Umbilical cord (tissue), 2 donors: ENCODE results near the gene SPI1. TPM values are rescaled to one million over a fixed set of nuclear protein-coding genes. Genes with fewer than 3 reads are reported as not detected.

Experiments
- DNase-seq: peaks from one replicate; pipeline ENCODE4 v3.0.0-alpha.2; 2015; ENCODE audit warnings: low spot score
- total RNA-seq: library from RNA; depleted of rRNA; stranded (reverse); fragments of >200 nt; gene quantifications from one replicate; pipeline ENCODE4 v1.2.3, GENCODE V29; 2014; ENCODE audit warnings: low replicate concordance; ENCODE audit not compliant: insufficient read depth

The SPI1 gene
- total RNA-seq, 1 donor from 2014 or later: 8.2 TPM

DNA sequence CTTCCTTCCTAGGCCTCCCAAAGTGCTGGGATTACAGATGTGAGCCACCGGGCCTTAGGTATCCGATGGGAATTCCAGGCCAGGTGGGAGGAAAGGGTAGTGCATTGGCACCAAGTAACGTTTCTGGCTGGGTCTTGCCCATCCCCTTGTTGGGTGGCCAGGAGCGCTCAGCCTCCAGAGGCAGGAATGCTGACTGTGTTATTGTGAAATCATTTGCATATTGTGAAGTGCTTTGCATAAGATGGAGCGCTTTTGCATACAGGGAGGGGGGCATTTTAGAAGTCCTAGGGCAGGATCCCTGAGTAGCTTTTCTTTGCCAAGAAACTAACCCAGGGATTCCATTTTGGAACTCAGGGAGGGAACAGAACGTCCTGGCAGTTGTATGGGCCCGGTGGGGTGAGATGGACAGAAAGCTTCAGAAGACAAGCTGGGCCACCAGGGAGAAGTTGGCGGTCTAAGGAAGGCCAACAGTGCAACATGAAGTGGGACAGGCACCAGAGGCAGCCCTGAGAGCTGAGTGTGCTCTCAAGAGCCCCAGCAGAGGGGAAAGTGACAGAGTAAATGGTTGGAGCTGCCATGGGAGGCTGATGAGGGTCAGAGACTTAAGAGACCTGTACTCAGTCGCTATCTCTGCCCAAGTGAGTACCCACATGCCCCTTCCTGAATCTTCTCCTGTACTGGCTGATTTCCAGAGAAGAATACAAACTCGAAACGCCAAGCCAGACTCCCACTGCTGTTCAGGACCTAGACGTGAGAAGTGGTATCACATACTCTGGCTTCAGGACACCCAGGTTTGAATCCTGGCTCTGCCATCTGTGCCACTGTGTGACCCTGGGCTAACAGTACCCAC, 28.8 kb upstream of the SPI1 start:
- DNase-seq: no peak

DNA sequence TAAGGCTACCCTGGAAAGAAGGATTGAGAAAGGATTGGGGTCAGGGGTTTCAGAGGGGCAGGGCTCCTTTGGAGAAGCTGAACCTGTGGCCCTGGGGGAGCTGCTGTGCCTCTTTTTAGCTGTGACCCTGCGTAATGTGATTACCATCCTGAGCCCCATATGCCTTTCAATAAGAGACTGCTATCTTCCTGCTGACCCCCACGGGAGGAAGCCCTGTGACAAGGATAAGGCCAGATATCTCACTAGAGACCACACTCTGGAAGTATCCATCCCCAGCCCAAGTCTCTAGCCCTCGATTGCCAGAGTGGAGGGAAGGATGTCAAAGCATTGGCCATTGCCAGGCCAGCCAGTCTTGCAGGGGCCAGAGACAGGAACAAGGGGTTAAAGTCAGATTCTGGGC, 25.2 kb upstream of the SPI1 start:
- no peak for DNase-seq

DNA sequence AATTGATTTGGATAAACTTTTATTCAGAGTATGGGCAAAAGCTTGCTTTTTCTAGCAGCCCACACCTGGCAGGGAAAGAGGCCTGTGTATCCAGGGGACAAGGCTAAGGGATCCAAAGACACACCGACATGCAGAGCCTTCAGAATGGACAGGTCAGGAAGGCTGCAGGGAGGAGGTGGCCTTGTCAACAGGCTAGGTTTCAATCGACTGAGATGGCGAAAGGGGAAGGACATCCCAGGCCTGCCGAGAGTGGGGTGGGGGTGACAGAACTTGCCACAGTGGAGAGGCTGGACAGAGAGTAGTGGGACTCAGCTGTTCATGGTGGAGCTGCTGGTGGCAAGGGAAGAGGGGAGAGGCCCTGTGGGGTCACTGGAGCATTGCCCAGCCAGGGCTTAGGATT, 24.8 kb upstream of the SPI1 start:
- no peak for DNase-seq

- DNase-seq: peak; percentile 47
Observed at GRCh38 chr11:47400768-47401279, 22.5 kb upstream of the SPI1 start.

DNA sequence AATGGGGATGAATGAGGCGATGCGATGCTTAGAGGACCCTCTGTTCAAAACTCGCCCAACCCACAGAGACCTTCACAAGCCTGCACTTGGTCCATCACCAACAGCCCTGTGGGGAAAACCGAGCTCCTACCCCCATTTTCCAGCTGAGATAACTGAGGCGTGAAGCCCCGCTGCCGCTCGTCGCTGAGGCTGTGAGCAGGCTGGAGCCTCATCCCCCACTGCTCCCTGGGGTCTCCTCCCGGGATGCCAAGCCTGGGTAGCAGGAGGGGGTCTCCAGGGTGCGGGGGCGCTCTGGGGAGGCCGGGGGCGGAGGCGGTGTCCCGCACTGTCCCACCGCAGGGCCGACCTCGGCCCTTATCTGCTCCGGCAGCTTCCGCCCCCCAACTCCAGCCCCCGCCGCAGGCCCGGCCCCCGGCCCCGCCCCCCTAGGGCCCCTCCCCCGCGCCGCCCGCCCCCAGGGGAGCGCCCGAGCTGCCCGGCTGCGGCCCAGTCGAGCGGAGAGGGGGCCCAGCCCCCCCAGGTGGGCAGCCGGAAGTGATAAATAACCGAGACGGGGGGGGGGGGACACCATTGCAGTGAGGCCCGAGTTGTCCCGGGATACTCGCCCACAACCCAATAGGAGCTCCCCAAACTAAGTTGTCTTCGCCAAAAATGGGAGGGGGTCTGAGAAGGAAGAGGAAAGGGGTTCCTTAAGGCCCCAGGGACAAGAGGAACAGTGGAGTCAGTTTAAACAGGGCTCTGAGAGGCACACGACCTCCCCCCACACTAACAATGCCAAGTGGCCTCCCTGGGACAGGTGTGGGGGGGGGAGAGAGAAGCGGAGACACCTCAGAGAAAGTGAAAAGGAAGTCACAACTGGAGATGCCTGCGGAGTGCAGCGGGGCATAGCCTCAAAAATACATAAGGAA, 21.8 kb upstream of the SPI1 start:
- peak; percentile 39 for DNase-seq

DNA sequence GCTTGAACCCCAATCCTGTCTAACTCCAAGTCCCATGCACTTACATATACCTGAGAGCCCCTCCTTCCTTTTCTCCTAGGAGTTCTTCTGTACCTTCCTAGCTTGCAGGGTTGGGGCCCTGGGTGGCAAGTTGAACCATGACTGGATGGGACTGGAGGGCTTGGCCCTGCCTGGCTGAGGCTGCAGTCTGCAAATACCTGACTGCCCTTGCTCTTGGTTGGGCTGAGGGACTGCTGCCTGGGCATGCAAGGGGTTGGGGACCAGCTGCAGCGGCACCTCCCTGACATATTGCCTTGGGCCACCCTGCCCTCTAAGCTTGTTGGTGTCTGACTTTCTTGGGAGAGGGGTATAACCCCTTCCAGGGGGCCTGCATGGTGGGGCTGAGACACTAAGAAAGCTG, 20.2 kb upstream of the SPI1 start:
- no peak for DNase-seq

- DNase-seq: no peak
Observed at GRCh38 chr11:47398011-47398410, 19.7 kb upstream of the SPI1 start.

DNA sequence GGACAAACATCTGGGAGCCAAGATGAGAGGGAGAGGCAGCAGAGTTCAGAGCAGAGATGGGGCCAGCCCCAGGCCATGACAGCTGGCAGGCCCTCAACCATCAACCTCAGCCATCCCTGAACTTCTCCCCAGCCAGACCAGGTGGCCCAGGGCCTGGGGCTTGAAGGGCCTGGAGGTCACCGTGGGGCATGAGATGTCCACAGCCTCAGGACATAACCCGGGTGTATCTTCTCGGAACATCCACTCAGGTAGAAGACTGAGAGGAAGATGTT, 17.6 kb upstream of the SPI1 start:
- no peak for DNase-seq

DNA sequence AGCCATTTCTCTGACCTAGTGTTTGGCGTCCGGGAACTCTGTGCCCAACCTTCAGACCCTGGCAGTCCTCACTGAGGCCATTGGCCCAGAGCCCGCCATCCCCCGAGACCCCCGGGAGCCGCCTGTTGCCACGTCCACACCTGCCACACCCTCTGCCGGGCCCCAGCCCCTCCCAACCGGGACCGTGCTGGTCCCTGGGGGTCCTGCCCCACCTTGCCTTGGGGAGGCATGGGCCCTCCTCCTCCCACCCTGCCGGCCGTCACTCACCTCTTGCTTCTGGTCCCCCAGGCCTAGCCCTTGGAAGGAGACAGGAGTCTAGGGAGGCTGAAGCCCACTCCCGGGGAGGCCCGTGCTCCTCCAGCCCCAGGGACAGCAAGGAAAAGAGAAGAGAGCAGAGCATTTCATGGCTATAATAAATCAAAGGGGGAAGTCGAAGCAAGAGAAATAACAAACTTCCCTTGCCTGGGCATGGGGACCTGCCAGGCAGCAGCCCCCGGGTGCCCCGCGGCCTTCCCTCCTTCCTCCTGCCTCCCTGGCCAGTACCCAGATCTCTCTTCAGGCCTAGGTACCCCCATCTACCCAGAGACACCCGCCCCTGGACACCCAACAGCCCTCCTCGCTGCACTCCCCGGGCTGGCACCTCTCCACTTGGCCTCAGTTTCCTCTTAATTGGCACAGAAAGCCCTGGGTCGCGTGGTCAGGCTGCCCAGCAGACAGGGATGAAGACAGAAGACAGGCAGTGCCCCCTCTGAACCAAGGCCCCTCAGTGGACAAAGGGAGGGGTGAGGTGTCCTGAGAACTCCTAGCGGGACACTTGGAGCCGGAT, 17.1 kb upstream of the SPI1 start:
- DNase-seq: no peak

DNA sequence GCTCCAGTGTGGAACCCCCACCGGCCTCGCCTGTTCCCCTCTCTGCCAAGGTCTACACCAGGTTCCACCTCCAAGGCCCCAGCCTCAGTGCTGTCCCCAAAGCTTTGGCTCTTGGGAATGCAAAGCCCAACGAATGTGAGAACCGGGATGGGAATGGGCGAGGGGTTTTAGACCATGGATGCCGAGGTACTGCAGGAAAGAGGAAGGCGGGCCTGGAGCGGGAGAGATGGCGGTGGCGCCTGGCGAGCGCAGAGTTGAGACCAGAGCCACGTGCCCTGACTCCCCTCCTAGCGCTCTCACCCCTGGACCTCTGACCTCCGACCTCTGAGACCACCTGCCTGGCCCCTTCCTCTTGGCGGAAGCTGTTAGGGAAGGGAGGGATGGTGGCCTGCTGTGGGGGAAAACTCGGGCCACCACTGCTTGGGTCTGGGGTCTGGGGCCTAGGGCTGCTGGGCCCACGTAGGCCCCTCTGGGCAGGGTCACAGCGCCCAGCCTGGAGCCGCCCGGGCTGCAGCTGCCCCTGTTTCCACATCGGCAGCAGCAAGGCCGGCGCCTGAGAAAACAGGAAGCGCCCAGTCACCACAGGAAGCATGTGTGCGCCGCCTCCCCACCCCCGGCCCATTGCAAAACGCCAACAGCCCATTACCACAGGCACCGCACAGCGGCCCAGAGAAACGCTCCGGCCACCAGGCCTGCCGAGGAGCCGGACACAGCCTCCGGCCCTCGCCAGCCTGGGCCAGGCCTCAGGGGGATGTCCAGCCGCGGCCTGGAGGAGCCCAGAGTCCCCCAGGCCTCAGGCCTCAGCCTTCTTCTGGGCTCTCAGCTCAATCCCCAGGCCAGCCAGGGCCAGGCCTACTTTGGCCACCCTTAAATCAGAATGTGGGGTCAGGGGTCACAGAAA, 16.2 kb upstream of the SPI1 start:
- peak; percentile 58 for DNase-seq

GRCh38 chr11:47394050-47394321, 15.6 kb upstream of the SPI1 start:
- DNase-seq: no peak

- DNase-seq: peak; percentile 58
Observed at GRCh38 chr11:47393163-47394049, 15.1 kb upstream of the SPI1 start.

DNA sequence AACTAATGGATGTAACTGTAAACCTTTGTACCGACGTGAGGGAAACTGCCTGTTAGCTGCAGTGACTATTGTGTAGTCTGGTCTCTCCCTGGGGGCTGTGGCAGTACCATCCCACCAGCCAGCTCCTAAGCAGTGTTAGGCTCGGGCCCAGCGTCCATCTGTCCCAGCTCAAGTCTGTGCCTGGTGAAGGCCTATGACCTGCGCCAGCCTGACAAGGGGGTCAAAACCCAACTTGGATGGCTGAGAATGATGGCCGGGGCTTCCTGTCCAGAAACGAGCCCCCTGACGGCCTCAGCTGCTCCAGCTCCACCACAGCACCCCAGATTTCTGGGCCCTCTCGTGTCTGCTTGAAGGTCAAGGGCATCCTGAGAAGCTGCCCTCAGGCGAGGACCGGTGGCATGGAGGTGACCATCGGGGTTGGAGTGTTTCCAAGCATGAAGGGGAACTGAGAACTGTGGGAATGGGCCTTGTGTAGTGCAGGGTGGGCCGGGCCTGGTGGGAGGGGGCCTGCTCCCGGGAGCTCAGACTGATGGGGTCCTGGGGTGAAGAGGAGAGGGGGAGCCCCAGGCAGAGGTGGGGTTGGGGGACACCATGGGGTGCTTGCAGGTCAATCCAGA, 14.3 kb upstream of the SPI1 start:
- DNase-seq: no peak

GRCh38 chr11:47391711-47392432, 13.5 kb upstream of the SPI1 start:
- no peak for DNase-seq

DNA sequence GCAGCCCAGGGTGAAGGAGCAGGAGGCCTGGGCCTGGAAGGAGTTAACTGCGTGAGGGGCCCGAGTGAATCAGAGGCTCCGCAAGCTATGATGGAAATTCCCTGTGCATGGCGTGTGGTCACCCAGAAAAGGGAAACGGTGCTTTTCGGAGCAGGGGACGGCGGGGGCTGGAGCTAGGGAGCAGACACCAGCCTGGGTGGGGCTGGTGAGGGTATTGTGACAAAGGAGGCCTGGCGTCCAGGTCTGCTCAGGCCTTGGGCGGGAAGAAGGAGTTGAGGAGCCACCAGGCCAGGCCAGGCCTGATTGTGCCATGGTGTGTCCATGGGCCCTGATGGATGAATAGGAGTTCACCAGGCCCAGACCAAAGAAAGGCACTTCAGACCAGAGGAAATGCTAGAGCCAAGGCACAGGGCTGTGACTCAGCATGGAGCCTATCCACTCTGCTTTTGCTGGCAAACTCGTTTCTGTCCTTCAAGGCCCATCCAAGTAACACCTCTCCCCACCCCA, 12.8 kb upstream of the SPI1 start:
- no peak for DNase-seq

GRCh38 chr11:47390422-47390760, 12.0 kb upstream of the SPI1 start:
- DNase-seq: no peak

DNA sequence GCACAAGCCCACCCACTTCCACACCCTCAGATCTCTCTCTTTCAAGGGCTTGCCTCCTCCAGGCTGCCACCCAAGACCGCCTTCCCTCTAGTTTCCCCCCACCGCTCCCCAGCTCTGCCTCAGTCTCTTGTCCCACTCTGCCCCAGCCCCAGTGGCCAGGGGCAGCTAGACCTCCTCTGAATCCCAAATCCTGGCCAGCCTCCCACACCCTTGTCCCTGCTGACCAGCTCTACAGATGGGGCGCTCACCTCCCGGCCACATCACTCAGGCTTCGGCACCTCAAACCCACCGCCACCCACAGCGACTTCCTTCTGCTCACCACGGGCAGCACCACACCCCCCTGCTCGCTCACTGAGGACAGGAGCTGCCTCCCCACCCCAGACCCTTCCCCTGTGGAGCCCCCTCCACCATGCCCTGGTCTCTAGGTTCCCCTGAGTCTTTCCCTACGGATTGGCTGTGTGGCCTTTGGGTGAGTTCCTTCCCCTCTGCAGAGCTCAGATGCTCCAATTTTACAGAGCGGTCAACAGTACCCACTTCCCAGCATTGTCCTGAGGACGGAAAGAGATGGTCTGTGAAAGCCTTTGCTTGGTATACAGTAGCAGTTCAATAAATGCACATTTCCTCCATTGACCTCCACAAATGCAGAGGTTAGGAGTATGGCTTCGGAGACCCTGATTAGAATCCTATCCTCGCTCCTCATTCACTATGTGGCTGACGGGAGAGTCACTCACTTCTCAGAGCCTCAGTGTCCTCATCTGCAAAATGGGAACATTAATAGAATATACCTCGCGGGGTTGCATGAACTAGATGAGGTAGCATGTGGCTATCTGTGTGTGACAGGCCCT, 11.5 kb upstream of the SPI1 start:
- DNase-seq: no peak
